ENCODE data around the gene USP49.

USP49 gene

GRCh38 chr6:41932378-41932777 is 37.2 kb upstream of the USP49 start:
- no peak for TF ChIP-seq CTCF (IDR thresholded peaks at IDR 0.05; ENCODE audit: insufficient read depth, low read length, poor library complexity, severe bottlenecking)
- peaks cover 47% of the 10 kb centered on the region for H3K36me3 ChIP-seq (ENCODE audit: control insufficient read depth, insufficient read depth, low read length)
- DNase-seq (ENCODE audit: extremely low read depth, insufficient read length), result no peak
- H3K4me3 ChIP-seq (replicated peaks; ENCODE audit: low read depth, low read length), result no peak overlapping the region
- H3K27me3 ChIP-seq (replicated peaks; ENCODE audit: control insufficient read depth, insufficient read depth, low read length), result no peaks in the 10 kb centered on the region

- Histone ChIP-seq H3K36me3 (ENCODE audit: control insufficient read depth, insufficient read depth, low read length) (peaks cover 42% of the 10 kb centered on the region), H3K27me3 (replicated peaks; ENCODE audit: control insufficient read depth, insufficient read depth, low read length) (no peaks in the 10 kb centered on the region), H3K4me3 (replicated peaks; ENCODE audit: low read depth, low read length) (no peak overlapping the region)
- no peak for DNase-seq (ENCODE audit: extremely low read depth, insufficient read length)
- TF ChIP-seq CTCF (IDR thresholded peaks at IDR 0.05; ENCODE audit: insufficient read depth, low read length, poor library complexity, severe bottlenecking), result no peak
Measured at GRCh38 chr6:41931792-41932191, 36.6 kb upstream of the USP49 start.

GRCh38 chr6:41929924-41930323 is 34.7 kb upstream of the USP49 start:
- DNase-seq (ENCODE audit: extremely low read depth, insufficient read length), result no peak
- Histone ChIP-seq H3K36me3 (ENCODE audit: control insufficient read depth, insufficient read depth, low read length) (peaks cover 37% of the 10 kb centered on the region), H3K4me3 (replicated peaks; ENCODE audit: low read depth, low read length) (no peak overlapping the region), H3K27me3 (replicated peaks; ENCODE audit: control insufficient read depth, insufficient read depth, low read length) (no peaks in the 10 kb centered on the region)
- no peak for TF ChIP-seq CTCF (IDR thresholded peaks at IDR 0.05; ENCODE audit: insufficient read depth, low read length, poor library complexity, severe bottlenecking)

GRCh38 chr6:41927253-41927652 is 32.1 kb upstream of the USP49 start:
- no peak for TF ChIP-seq CTCF (IDR thresholded peaks at IDR 0.05; ENCODE audit: insufficient read depth, low read length, poor library complexity, severe bottlenecking)
- no peaks in the 10 kb centered on the region for H3K27me3 ChIP-seq (replicated peaks; ENCODE audit: control insufficient read depth, insufficient read depth, low read length)
- no peak overlapping the region for H3K4me3 ChIP-seq (replicated peaks; ENCODE audit: low read depth, low read length)
- DNase-seq (ENCODE audit: extremely low read depth, insufficient read length), result no peak
- H3K36me3 ChIP-seq (ENCODE audit: control insufficient read depth, insufficient read depth, low read length), result peaks cover 33% of the 10 kb centered on the region

- DNase-seq (ENCODE audit: extremely low read depth, insufficient read length), result no peak
Measured at GRCh38 chr6:41922154-41922553, 27.0 kb upstream of the USP49 start.

More at GRCh38 chr6:41922154-41922553, 27.0 kb upstream of the USP49 start:
- H3K4me3 ChIP-seq (replicated peaks; ENCODE audit: low read depth, low read length), result peak overlapping the region; percentile 83
- H3K27me3 ChIP-seq (replicated peaks; ENCODE audit: control insufficient read depth, insufficient read depth, low read length), result no peaks in the 10 kb centered on the region
- H3K36me3 ChIP-seq (ENCODE audit: control insufficient read depth, insufficient read depth, low read length), result peaks cover 11% of the 10 kb centered on the region
- no peak for TF ChIP-seq CTCF (IDR thresholded peaks at IDR 0.05; ENCODE audit: insufficient read depth, low read length, poor library complexity, severe bottlenecking)
